HG03045 (cell line): ENCODE data around the gene SMYD3.
"Not testable (repeated sequence)": the region's sequence is repeated elsewhere in the genome, so short reads cannot be mapped to it uniquely, and the experiment has no call there.

ENCODE experiments used
- ATAC-seq: cut with Tn5 transposase; IDR thresholded peaks from one replicate; pipeline ENCODE4 v1.9.1; 2021; ENCODE audit warnings: mild to moderate bottlenecking, moderate library complexity; ENCODE audit not compliant: unreplicated experiment

The SMYD3 gene

DNA sequence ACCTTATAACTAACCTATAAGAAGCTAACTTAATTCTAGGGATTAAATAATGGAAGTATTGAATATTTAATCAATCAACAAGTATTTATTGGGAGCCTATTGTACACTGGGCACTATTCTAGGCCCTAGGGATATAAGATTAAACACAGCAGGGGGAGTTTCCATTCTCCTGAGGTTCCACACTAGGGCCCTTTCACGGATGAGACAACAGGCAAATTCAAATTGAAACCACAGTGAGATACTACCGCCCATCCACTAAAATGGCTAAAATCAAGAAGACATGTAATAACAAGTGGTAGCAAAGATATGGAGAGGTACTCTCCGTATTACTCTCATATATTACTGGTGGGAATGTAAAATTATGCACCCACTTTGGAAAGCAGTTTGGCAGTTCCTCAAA is 677.9 kb downstream of the SMYD3 start:
- ATAC-seq, result no peak

DNA sequence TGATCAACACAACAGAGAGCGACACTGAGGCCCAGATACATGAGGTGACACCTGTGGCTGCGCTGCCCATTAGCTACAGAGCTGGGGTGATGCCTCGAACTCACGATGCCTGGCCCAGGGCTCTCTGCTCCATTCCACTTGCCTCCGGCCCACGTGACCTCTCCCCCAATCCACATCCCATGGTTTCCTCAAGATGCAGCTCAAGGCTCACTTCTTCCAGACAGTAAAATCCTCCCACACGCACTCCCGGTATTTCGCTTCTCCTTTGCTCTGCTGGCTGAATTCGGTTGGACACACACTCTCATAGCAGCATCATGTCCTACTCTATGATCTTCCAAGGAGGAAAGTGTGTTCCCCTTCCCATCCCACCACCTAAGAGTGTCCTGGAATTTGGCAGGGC is 679.8 kb downstream of the SMYD3 start:
- ATAC-seq, result no peak

DNA sequence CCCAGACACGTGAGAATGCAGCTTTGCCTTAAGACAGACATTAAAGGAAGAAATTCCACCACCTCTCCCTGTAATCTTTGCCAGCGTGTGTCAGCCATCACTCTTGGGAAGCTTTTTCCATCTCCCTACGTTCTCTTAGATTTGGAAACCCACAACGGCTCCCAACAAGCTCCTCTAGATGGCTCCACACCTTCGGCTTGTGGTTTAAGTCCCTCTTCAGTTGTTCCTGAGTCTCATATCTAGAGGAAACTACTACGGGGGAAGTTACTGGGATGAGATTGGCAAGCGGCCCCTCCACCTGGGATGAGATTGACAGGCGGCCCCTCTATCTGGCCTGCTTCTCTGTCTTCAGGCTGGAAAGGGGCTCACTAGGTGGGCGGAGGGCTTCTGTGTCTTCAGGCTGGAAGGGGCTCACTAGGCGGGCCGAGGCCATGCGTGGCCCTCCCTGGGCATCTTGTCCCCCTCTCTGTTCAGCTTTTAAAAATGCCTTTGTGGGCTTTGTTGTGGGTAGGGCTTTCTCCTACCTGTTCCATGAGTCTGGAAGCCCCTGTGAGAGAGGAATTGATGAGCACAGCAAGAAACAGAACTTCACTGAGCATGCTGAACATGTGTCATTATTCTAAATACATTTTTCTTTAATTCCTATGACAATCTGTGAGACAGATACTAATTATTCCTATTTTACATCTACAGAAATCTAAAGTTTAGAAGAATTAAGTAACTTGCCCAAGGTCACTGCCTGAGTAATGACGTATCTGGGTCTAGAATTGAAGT is 681.8 kb downstream of the SMYD3 start:
- no peak for ATAC-seq

DNA sequence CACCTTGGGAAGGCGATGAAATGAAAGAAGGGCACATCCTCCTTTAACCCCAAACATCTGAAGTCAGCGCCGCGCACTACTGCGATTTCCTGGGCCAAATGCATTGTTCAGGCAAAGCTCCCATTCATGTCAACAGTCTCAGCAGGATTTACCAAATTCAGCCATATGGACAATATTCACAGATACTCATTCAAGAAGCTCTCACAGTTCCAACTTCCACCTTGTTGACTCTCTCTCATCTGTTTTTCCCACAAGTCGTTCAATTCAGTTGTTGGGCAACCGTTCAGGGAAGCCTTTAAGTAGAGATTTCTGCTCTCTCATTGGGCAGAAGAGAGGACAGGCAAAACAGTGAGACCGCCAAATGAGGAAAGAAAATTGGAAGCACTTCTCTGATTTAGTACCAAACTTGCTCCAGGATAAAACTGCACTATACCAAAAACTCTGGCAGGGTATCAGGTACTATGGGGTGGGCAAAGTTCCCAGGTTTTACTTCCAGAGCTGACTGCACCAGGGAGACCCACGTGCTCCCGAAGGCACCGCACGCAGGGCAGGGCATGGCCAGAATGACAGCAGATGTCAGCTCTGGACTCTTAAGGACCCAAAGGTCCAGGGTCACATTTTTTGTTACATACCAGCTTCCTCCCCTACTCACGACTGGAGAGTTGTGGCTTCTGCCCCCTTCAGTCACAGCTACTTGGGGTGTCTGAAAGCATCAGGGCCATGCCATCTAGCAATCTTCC is 683.5 kb downstream of the SMYD3 start:
- ATAC-seq, result no peak

DNA sequence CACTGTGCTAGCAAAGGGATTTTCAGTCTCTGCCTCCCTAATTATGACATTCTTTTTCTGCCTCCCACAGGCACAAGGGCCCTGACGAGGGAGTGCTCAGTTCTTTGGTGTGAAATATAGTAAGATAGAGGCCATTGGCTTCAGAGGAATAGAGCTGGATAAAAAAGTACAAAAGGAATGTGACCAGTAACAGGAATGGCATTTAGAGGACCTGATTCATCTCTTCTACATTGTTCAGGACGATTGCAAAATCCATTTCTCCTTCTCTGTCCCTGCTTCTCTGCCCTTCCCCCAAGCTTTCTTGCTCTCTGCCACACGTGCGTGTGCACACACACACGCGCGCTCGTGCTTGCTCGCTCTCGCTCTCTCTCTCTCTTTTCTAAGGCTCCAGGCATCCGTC is 684.1 kb downstream of the SMYD3 start:
- no peak for ATAC-seq

DNA sequence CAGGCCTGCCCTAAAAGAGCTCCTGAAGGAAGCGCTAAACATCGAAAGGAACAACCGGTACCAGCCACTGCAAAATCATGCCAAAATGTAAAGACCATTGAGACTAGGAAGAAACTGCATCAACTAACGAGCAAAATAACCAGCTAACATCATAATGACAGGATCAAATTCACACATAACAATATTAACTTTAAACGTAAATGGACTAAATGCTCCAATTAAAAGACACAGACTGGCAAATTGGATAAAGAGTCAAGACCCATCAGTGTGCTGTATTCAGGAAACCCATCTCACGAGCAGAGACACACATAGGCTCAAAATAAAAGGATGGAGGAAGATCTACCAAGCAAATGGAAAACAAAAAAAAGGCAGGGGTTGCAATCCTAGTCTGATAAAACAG is 688.7 kb downstream of the SMYD3 start:
- ATAC-seq, result not testable (repeated sequence)

DNA sequence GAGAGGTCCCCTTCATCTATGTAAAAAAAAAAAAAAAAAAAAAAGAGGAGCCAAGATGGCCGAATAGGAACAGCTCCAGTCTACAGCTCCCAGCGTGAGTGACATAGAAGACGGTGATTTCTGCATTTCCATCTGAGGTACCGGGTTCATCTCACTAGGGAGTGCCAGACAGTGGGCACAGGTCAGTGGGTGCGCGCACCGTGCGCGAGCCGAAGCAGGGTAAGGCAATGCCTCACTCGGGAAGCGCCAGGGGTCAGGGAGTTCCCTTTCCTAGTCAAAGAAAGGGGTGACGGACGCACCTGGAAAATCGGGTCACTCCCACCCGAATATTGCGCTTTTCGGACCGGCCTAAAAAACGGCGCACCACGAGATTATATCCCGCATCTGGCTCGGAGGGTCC is 690.6 kb downstream of the SMYD3 start:
- ATAC-seq, result not testable (repeated sequence)

DNA sequence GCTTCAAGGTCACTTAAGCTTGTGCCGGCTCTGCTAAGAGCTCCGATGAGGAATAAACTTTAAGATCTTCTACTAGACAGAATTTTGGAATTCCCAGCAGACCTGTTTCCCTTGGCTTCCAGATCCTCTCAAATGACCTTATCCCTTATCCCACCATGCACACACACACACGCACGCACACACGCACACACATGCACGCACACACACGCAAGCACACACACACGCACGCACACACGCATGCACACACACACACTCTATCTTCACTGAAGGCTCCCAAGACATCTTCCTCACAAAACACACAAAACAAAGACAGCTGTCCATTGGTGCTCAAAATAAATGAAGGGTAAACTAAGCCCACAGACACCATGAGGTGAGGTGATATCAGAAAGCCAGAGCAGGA is 692.4 kb downstream of the SMYD3 start:
- ATAC-seq, result no peak

DNA sequence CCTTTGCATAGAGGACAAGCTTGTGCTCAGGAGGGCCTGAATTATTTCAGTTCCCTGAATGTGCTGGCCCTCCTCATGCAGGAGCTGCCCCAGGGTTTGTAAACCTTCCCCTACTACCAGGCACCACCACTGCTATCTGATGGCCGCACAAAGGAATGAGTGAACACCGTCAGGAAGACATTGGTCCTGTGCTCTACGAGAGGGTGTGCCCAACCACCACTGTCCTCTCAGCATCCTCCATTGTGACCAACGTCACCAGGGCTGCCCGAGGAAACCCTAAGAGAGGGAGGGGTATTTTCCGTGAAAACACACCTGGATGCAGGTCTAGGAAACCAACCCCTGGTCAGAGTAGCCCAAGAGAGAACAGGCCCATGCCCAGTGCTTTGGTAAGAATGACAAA is 694.8 kb downstream of the SMYD3 start:
- no peak for ATAC-seq

DNA sequence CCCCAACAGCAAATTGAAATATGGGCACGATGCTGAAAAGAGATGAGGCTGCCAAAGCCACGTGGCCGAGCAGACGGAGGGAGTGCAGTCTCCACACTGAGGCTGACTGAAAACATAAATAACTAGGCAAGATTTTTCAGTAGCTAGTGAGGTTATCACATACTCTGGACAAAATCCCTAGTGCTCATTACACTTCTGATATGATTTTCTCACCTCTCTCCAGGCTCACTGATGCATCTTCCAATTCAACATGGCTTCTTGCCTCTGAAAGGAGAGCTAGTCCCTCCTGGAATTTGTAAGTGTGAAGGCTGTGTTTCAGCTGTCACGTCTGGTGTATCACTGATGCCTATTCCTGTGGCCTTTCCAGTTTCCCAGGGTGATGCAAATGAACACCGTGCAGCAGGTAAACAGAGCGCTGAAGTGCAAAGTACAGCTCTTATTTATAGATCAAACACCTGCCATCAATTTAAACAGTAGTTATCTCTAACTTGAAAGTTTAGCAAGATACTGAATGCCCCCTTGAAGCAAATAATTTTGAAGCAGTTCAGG is 696.2 kb downstream of the SMYD3 start:
- ATAC-seq, result no peak

DNA sequence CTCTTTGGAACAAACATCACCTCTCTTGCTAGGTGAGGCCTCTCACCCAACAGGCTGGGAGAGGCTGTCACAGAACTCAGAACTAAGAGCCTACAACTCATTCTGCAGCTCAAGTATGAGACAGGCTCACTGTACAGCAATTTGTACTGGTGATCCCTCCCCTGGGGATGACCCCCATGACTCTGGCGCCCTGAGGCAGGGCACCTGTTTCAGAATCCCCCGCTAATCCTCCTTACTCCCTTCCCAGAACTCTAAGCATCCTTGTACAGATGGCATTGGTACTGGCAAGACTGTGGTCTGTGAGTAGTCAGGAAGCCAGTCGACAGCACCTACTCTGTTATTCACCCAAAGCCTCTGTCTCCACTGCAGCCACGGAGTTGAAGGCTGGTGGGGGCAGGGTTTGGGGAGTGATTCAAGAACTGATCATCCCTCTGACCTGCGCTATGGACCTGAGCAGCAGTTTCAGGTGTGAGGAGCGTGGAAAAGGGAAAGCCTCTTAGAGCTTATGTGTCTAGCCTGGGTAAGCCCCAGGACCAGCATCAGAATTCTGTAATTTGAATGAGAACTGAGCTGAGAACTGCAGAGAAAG is 696.8 kb downstream of the SMYD3 start:
- no peak for ATAC-seq

DNA sequence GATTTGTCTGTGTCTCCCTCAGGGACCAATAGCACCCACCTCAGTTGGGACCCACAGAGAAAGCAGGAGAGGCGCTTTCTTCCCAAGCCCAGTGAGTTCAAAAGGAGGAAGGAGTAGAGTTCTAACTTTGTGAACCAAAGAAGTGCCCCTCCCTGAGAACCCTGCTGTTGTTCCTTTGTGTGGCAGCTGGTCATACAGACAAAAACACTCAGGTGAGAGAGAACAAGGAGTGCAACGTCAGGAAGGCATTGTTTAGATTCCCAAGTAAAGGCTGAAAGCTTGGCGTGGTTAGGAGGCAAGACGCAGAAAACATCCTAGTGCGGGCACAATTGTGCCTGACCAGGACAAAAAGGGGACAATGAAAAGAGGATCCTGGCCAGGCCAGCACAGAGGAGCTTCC is 697.7 kb downstream of the SMYD3 start:
- ATAC-seq, result no peak

DNA sequence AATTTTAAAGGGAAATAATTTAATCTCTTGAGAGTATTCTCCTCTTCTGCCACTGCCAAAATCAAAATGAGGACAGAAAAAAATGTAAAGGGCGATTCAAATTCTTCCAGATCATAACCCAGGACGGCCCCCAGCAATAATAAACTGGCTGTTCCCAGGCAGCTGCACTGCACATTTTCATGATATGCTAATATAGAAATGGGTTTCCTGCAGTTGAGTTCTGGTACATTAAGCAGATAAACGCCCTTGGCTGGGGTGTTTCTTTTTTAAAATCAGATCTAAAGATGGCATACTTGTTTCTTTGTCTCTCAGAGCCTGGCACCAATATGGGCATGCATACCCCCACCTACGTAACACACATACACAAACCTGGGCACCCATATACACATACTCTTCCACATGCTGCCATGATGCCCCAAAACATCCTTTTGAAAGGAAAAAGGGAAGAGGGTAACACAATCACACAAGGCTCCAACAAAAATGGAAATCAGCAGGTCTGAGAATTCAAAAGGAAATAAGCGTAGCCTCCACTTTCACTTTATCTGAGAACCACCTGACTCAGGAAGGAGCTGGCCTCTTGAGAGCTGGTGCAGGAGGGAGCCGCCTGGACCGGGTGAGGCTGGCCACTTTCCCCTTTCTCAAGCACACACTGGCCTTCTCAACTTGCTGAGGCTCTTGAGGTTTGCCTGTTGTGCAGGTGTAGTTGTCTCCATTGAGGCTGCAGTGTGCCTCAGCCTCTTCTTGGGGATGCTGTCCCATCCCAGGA is 698.9 kb downstream of the SMYD3 start:
- ATAC-seq, result no peak

DNA sequence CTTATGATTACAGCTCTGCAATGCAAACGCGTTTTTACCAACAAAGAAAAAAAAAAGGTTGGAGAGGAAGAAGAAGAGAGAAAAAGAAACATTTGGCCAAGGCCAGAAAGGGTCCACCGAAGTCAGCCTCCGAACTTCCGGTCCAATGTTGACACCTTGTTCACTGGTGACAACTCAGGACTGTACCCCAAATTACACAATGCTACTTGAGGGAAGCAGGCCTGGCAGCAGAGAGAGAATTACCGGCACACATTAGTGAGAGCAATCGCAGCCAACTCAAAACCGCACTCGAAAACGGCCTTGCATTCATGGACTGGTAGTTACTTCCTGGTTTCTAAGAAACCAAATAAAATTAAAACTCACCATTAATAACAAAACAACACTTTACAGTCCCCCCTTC is 699.8 kb downstream of the SMYD3 start:
- ATAC-seq, result peak; percentile 74

DNA sequence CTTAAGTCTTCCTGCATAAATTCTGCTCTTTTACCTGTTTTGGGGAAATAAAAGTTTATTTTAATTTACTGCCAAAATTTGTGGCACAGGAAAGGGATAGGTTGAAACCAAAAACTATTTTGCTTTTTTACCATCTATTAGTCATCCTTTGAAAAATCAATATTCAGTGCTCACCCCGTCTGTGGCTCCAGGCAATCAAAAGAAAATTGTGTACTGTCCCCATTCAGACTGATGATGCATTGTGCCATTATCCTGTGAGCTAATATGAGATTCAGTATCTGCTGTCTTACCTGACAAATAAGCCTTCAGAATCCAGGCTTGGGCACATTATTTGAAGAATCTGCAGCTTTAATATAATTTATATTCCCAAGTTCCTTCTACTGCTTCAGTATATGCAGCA is 701.5 kb downstream of the SMYD3 start:
- ATAC-seq, result no peak

DNA sequence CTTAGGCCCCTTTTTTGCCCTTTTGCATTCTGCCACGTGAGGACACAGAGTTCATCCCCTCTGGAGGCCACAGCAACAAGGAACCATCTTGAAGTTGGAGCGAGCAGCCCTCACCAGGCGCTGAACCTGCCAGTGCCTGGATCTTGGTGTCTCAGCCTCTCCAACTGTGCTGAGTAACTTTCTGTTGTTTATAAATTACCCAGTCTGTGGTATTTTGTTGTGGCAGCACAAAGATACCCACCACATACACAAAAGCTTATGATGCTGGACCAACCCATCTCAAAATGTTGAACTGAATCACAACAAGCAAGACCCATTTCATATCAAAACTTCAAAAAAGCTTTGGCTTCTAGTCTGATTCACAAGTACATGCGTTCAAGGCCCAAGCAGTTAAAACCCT is 702.4 kb downstream of the SMYD3 start:
- ATAC-seq, result no peak

DNA sequence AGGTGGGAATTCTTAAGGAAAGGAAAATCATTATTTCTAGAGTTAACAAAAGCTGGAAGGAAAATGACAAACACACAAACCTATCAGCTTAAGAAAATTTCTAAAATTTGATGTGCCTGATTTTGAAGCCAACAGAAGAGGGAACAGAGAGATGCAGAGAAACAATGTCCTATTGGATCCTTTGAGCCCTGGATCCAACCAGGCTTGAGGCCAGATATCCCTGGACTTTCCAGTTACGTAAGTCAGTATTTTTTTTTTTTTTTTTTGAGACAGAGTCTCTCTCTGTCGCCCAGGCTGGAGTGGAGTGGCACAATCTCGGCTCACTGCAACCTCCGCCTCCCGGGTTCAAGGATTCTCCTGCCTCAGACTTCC is 703.4 kb downstream of the SMYD3 start:
- ATAC-seq, result no peak

DNA sequence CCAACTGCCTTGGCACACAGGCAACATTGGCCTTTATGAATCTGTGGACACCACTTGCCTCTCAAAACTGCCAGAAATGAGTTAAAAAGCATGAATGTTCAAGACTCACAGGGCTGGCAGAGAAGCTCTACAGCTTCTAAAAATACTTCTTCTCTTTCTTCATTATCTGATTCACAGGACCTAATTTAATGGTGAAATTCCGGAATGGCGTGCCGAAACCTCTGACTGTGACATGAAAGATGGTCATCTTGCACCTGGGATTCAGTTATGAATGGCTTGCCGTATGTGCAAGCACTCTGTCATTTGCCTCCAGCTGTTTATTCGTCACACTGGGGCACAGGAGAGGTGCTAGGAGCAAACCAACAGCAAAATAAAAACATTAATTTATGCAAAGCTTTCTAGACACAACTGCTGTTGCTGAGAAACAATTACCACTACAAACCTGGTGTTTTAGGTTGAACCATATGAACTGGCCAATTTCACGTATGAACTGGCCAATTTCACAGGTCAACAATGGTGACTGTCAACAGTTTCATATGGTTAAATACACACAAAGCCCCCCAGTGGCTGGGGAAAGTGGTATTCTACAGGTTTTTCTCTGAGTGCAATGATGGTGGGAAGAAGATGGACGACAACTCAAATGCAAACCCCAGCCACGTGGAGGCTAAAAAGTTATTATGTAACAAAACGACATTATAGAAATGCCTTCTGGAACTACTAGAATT is 704.0 kb downstream of the SMYD3 start:
- no peak for ATAC-seq

DNA sequence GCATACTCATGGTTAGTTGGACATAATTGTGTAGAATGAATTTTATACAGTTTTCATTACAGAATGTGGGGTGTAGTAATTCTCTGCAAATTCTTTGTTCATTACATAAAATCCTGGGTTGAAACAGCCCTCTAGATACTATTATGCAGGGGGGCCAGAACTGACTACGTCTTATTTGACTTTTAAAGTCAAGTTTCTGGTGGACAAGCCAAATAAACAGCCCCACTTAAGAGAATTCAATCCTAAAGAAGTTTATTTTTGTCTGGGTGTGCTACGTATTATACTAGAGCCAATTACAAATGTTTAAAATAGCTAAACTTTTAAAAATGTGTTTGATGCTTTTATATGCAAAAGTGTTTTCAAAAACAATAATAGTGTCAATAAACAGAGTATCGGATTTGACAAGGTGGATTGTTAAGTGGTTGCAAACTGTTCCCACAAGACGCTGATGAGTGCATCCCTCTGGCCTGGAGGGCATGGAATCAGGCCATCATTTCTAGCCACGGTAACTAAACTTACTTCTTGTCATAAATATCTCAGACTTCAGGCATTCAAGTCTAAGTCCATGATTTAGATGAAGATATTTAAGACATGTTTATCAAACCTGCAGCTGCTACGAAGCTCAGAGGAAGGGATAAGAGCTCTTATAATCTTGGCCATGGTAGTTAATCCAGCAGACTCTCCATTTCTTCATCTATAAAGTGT is 706.0 kb downstream of the SMYD3 start:
- ATAC-seq, result no peak

DNA sequence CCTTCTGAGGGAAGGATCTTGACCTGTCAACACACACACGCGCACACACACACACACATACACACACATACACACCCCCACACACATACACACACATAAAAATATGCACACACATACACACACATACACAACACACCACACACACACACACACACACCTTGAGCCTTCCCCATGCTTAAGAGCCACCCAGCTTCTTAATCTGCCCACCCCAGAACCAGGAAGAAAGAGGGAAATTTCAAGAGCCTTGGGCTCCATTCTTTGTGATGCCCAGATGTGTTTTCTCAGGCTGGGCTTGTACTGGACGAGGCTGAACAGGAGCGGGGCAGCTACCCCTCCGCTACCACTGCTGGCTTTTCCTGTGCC is 708.7 kb downstream of the SMYD3 start:
- no peak for ATAC-seq
